ENCODE results near the gene TAF11L11.
"Not testable (repeated sequence)": the region's sequence is repeated elsewhere in the genome, so short reads cannot be mapped to it uniquely, and the experiment has no call there.

TAF11L11 gene

DNA sequence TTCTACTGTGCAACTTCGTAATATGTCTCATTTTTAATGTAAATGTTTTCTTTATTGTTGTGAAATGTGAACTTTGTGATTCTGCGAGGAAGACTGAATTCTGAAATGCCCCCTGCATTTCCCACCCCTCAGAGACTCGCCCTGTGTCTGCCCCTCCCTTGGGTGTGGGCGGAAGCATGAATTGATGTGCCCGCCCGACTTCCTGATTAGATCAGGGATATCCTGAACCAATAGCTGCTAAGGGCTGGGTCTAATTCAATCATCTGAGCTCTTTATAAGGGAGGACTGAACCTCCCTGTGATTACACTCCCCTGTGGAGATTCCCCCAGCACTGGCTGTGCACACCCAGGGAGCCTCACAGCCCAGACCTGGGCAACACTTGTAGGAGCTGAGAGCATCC lies at the start of gene TAF11L11:
TAF11L11 (plus strand) TSS at position 304 of the 400 bp plus-strand sequence.
- not testable (repeated sequence) for DNase-seq

DNA sequence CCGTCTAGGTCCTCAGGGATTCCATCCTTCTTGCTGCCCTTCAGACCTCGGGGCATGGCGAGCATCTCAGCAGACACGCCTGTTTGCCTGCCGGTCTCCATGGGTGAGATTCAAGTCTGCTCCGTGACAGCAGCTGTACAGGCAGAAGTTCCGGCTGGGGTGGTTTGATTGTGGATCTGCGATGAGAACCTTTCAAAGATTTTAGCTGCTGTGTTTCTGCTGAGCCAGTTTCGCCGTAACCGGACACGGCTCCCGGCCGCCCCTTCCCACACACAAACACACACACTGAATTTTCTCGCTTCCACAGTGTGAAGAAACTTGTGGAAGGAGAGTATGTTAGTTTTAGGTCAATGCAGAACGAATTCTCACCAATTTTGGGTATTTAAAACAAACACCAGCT lies 18.3 kb upstream of the TAF11L11 start, which contains the start of gene TAF11L7:
TAF11L7 (minus strand) TSS at position 101 of the 400 bp plus-strand sequence.
- DNase-seq: not testable (repeated sequence)

DNA sequence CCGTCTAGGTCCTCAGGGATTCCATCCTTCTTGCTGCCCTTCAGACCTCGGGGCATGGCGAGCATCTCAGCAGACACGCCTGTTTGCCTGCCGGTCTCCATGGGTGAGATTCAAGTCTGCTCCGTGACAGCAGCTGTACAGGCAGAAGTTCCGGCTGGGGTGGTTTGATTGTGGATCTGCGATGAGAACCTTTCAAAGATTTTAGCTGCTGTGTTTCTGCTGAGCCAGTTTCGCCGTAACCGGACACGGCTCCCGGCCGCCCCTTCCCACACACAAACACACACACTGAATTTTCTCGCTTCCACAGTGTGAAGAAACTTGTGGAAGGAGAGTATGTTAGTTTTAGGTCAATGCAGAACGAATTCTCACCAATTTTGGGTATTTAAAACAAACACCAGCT lies 13.1 kb upstream of the TAF11L11 start, which contains the start of gene TAF11L8:
TAF11L8 (minus strand) TSS at position 101 of the 400 bp plus-strand sequence.
- not testable (repeated sequence) for DNase-seq

DNA sequence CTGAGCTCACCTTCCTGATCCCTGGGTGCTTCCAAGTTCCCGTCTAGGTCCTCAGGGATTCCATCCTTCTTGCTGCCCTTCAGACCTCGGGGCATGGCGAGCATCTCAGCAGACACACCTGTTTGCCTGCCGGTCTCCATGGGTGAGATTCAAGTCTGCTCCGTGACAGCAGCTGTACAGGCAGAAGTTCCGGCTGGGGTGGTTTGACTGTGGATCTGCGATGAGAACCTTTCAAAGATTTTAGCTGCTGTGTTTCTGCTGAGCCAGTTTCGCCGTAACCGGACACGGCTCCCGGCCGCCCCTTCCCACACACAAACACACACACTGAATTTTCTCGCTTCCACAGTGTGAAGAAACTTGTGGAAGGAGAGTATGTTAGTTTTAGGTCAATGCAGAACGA lies 9.7 kb upstream of the TAF11L11 start, which contains the start of gene TAF11L9:
TAF11L9 (minus strand) TSS at position 140 of the 400 bp plus-strand sequence.
- not testable (repeated sequence) for DNase-seq

DNA sequence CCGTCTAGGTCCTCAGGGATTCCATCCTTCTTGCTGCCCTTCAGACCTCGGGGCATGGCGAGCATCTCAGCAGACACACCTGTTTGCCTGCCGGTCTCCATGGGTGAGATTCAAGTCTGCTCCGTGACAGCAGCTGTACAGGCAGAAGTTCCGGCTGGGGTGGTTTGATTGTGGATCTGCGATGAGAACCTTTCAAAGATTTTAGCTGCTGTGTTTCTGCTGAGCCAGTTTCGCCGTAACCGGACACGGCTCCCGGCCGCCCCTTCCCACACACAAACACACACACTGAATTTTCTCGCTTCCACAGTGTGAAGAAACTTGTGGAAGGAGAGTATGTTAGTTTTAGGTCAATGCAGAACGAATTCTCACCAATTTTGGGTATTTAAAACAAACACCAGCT lies 6.3 kb upstream of the TAF11L11 start, which contains the start of gene TAF11L10:
TAF11L10 (minus strand) TSS at position 101 of the 400 bp plus-strand sequence.
- DNase-seq: not testable (repeated sequence)

DNA sequence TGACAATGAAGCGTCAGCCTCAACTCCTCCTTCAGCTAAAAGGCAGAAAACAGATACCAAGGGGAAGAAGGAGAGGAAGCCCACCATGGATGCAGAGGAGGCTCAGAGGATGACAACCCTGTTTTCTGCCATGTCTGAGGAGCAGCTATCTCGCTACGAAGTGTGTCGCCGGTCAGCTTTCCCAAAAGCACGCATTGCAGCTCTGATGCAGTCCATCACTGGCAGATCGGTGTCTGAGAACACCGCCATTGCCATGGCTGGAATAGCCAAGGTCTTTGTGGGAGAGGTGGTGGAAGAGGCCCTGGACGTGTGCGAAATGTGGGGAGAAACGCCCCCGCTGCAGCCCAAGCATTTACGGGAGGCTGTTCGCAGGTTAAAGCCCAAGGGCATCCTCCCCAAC lies 968 bp downstream of the TAF11L11 start:
- no peak for DNase-seq

DNA sequence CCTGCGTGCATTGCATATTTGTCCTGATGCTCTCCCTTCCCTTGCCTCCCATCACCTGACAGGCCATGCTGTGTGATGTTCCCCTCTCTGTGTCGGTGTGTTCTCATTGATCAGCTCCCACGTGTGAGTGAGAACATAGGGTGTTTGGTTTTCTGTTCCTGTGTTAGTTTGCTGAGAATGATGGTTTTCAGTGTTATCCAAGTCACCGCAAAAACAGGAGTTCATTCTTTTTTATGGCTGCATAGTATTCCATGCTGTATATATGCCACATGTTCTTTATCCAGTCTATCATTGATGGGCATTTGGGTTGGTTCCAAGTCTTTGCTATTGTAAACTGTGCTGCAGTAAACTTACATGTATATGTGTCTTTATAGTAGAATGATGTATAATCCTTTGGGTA lies 3.5 kb downstream of the TAF11L11 start:
- DNase-seq: not testable (repeated sequence)

DNA sequence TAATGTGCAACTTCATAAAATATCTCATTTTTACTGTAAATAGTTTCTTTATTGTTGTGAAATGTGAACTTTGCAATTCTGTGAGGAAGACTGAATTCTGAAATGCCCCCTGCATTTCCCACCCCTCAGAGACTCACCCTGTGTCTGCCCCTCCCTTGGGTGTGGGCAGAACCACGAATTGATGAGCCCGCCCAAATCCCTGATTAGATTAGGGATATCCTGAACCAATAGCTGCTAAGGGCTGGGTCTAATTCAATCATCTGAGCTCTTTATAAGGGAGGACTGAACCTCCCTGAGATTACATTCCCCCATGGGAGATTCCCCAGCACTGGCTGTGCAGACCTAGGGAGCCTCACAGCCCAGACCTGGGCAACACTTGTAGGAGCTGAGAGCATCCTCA lies 6.1 kb downstream of the TAF11L11 start, which contains the start of gene TAF11L12:
TAF11L12 (plus strand) TSS at position 301 of the 400 bp plus-strand sequence.
- DNase-seq: not testable (repeated sequence)

DNA sequence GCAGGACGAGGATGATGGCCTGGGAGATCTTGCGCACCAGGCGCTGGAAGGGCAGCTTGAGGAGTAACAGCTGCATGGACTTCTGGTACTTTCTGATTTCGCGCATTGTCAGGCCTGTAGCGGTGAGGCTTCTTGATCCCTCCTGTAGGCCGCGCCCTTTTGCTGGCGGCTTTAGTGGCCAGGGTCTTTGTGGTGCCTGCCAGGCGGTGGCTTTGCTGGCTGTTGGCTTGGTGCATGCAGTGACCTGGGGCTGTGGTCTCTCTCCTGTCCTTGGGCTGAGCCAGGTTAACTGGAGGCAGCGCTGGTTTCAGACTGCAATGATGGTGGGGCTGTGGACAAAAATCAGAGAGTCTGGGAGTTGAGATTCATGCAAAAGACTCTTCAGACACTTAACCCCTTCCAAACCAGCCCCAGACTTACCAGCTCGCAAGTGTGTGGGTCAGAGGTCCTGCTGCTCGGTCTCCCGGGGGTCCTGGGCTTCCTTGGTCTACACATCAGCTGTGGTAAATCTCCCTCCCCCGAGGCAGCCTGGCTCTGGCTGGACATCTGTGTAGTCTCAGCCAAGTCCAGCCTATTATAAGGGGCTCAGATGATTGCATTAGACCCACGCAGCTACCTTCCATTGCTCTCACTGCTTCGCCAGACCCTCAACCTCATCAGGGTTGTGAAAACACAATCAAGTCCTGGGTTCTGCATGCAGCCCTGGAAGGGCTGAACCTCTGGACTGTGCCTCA lies 11.1 kb downstream of the TAF11L11 start:
- DNase-seq: no peak

DNA sequence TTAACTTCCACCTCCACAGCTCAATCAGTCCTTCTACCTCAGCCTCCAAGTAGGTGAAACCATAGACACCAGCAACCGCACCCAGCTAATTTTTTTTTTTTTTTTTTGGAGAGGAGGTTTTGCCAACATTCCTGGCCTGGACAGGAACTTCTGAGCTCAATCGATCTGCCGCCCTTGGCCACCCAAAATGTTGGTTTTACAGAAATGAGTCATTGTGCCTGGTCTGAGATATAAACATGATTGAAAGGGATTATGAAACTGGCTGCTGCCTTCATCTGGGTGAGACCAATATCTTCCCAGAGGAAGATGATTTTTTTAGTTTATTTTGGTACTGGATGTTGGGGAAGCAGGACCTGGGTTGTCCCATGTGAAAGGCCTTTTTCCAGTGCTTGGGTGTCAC lies 15.4 kb downstream of the TAF11L11 start:
- no peak for DNase-seq

DNA sequence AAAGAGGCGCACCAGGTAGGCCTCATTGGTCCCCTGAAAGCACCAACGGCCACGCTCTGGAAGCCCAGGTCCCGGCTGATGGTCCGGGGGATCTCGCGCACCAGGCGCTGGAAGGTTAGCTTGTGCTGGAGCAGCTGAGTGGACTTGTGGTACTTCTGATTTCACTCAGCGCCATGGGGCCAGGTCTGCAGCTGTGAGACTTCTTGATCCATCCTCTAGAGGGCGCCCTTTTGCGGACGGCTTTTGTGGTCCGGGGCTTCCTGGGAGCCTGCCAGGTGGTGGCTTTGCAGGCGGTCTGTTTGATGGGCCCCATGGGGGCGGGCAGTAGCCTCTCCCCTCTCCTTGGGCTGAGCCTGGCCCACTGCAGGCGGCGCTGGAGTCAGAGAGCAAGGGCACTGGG lies 16.6 kb downstream of the TAF11L11 start:
- no peak for DNase-seq

DNA sequence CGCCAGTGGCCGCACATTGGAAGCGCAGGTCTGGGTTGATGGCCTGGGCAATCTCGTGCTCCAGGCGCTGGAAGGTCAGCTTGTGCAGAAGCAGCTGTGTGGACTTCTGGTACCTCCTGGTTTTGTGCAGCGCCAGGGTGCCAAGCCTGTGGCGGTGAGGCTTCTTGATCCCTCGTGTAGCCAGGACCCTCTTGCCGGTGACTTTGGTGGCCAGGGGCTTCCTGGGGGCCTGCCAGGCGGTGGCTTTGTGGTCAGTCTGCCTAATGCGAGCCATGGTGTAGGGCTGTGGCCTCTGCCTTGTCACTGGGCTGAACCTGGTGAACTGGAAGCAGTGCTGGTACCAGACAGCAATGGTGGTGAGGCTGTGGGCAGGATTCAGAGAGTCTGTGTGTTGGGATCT lies 21.7 kb downstream of the TAF11L11 start:
- no peak for DNase-seq

DNA sequence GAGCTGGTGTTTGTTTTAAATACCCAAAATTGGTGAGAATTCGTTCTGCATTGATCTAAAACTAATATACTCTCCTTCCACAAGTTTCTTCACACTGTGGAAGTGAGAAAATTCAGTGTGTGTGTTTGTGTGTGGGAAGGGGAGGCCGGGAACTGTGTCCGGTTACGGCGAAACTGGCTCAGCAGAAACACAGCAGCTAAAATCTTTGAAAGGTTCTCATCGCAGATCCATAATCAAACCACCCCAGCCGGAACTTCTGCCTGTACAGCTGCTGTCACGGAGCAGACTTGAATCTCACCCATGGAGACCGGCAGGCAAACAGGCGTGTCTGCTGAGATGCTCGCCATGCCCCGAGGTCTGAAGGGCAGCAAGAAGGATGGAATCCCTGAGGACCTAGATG lies 27.8 kb downstream of the TAF11L11 start, which contains the start of gene TAF11L13:
TAF11L13 (plus strand) TSS at position 301 of the 400 bp plus-strand sequence.
- DNase-seq: not testable (repeated sequence)

DNA sequence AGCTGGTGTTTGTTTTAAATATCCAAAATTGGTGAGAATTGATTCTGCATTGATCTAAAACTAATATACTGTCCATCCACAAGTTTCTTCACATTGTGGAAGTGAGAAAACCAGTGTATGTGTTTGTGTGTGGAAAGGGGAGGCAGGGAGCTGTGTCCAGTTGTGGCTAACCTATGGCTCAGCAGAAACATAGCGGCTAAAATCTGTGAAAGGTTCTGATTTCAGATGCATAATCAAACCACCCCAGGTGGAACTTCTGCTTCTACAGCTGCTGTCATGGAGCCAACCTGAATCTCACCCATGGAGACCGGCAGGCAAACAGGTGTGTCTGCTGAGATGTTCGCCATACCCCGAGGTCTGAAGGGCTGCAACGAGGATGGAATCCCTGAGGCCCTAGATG lies 30.2 kb downstream of the TAF11L11 start, which contains the start of gene TAF11L14:
TAF11L14 (plus strand) TSS at position 301 of the 400 bp plus-strand sequence.
- no peak for DNase-seq

DNA sequence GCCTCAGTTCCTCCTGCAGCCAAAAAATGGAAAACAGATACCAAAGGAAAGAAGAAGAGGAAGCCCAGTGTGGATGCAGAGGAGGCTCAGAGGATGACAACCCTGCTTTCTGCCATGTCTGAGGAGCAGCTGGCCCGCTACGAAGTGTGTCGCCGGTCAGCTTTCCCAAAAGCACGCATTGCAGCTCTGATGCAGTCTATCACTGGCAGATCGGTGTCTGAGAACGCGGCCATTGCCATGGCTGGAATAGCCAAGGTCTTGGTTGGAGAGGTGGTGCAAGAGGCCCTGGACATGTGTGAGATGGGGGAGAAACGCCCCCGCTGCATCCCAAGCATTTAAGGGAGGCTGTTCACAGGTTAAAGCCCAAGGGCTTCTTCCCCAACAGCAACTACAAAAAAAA lies 45.2 kb downstream of the TAF11L11 start:
- not testable (repeated sequence) for DNase-seq

DNA sequence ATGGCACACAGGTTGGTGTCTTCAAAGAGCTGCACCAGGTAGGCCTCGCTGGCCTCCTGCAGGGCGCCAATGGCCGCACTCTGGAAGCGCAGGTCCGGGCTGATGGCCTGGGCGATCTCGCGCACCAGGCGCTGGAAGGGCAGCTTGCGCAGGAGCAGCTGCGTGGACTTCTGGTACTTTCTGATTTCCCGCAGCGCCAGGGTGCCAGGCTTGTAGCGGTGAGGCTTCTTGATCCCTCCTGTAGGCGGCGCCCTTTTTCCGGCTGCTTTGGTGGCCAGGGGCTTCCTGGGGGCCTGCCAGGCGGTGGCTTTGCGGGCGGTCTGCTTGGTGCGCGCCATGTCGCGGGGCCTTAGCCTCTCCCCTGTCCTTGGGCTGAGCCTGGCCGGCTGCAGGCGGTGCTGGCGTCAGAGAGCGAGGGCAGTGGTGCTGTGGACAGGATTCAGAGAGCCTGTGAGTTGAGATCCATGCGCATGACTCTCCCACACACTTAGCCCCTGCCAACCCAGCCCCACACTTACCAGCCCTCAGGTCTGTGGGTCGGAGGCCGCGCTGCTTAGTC lies 51.3 kb downstream of the TAF11L11 start:
- DNase-seq: not testable (repeated sequence)
